SU-DHL-6 (cell line): ENCODE measurements around the gene ZBTB16.

Experiments used
- CTCF ChIP-seq: fragments of 200-600 bp; sonication (generic); IDR thresholded peaks from one replicate; pipeline ENCODE4 v1.5.1; 2017; ENCODE audit warnings: antibody characterized with exemption, mild to moderate bottlenecking, low read length, moderate library complexity; ENCODE audit not compliant: insufficient read depth, poor library complexity, severe bottlenecking
- EZH2phosphoT487 ChIP-seq: fragments of 200-600 bp; sonication (generic), shearing (Covaris generic); conservative IDR thresholded peaks from 2 replicates; pipeline ENCODE4 v1.6.1; 2018; ENCODE audit warnings: mild to moderate bottlenecking, antibody characterized with exemption, low read length, moderate library complexity, mixed read lengths

GRCh38 chr11:114059984-114060391, 477 bp downstream of the ZBTB16 start:
- no peak for TF ChIP-seq CTCF
- TF ChIP-seq EZH2phosphoT487, result no peak
